ENCODE data around the gene SP3.
"Not testable (repeated sequence)": the region's sequence is repeated elsewhere in the genome, so short reads cannot be mapped to it uniquely, and the experiment has no call there.

Gene SP3

GRCh38 chr2:173941567-173941966 lies 23.6 kb downstream of the SP3 start:
- no peak for DNase-seq

GRCh38 chr2:173940208-173941020 lies 24.8 kb downstream of the SP3 start:
- no peak for DNase-seq

GRCh38 chr2:173938700-173939384 lies 26.3 kb downstream of the SP3 start:
- DNase-seq, result no peak

- no peak for DNase-seq
Measured at GRCh38 chr2:173935305-173935704, 29.9 kb downstream of the SP3 start.

- no peak for DNase-seq
Measured at GRCh38 chr2:173934895-173935294, 30.3 kb downstream of the SP3 start.

- no peak for DNase-seq
Measured at GRCh38 chr2:173931751-173932150, 33.4 kb downstream of the SP3 start.

GRCh38 chr2:173929441-173929840 lies 35.7 kb downstream of the SP3 start:
- DNase-seq, result no peak

- DNase-seq, result no peak
Measured at GRCh38 chr2:173926875-173927274, 38.3 kb downstream of the SP3 start.

GRCh38 chr2:173924285-173924684 lies 40.9 kb downstream of the SP3 start:
- DNase-seq, result no peak

GRCh38 chr2:173922760-173923159 lies 42.4 kb downstream of the SP3 start:
- DNase-seq, result no peak

GRCh38 chr2:173922068-173922467 lies 43.1 kb downstream of the SP3 start:
- DNase-seq, result no peak

- DNase-seq, result no peak
Measured at GRCh38 chr2:173914055-173914927, 50.9 kb downstream of the SP3 start.

GRCh38 chr2:173909846-173910245 lies 55.3 kb downstream of the SP3 start:
- DNase-seq, result no peak

GRCh38 chr2:173906626-173907025 lies 58.5 kb downstream of the SP3 start:
- DNase-seq, result no peak

GRCh38 chr2:173903601-173904394 lies 61.4 kb downstream of the SP3 start:
- no peak for DNase-seq

GRCh38 chr2:173898996-173899395 lies 66.2 kb downstream of the SP3 start:
- no peak for DNase-seq

- DNase-seq, result no peak
Measured at GRCh38 chr2:173898178-173898668, 67.0 kb downstream of the SP3 start.

- DNase-seq, result no peak
Measured at GRCh38 chr2:173896755-173897154, 68.4 kb downstream of the SP3 start.

- DNase-seq, result no peak
Measured at GRCh38 chr2:173892341-173892740, 72.8 kb downstream of the SP3 start.

GRCh38 chr2:173891315-173892037 lies 73.7 kb downstream of the SP3 start:
- no peak for DNase-seq

GRCh38 chr2:173889464-173889863 lies 75.7 kb downstream of the SP3 start:
- DNase-seq, result not testable (repeated sequence)

GRCh38 chr2:173886613-173887012 lies 78.6 kb downstream of the SP3 start:
- no peak for DNase-seq

Data from NCI-H2029 treated with DMSO at 0.1 percent for 48 hours (cell line).